Large intestine (tissue), 3 donors: ENCODE results near the gene DOCK11. TPM values are rescaled to one million over a fixed set of nuclear protein-coding genes. Genes with fewer than 3 reads are reported as not detected.
"Not testable (repeated sequence)": the region's sequence is repeated elsewhere in the genome, so short reads cannot be mapped to it uniquely, and the experiment has no call there.

Experiments
- DNase-seq, 2 donors: peaks; one replicate each; pipeline versions ENCODE4 v3.0.0 to v3.0.0-alpha.2; 2013
- H3K27ac ChIP-seq: one replicate; pipeline ENCODE4 v1.5.1; 2013; ENCODE audit warnings: low read length
- H3K27me3 ChIP-seq: 2 replicates; pipeline ENCODE4 v1.6.1; 2013; ENCODE audit warnings: low read length; ENCODE audit not compliant: control insufficient read depth, insufficient read depth
- H3K36me3 ChIP-seq: 2 replicates; pipeline ENCODE4 v1.6.1; 2013; ENCODE audit warnings: low read length; ENCODE audit not compliant: control insufficient read depth, insufficient read depth
- H3K4me1 ChIP-seq: one replicate; pipeline ENCODE4 v1.6.1; 2013; ENCODE audit warnings: low read length; ENCODE audit not compliant: control insufficient read depth, insufficient read depth
- H3K4me3 ChIP-seq: one replicate; pipeline ENCODE4 v1.5.1; 2013; ENCODE audit warnings: low read length
- H3K9me3 ChIP-seq: one replicate; pipeline ENCODE4 v1.6.1; 2013; ENCODE audit warnings: mild to moderate bottlenecking, low read depth, low read length, moderate library complexity; ENCODE audit not compliant: control insufficient read depth
- WGBS: methylation state at CpG from one replicate; pipeline ENCODE4 v1.1.5; 2013; ENCODE audit warnings: low lambda C conversion rate; ENCODE audit not compliant: insufficient coverage; 5-methylcytosine and 5-hydroxymethylcytosine counted together
- polyA plus RNA-seq: library from polyadenylated mRNA; unstranded; fragments of 120-200 nt; gene quantifications from one replicate; pipeline ENCODE4 v1.2.1, GENCODE V29; 2013

The DOCK11 gene
- polyA plus RNA-seq, 1 donor: 9.7 TPM

DNA sequence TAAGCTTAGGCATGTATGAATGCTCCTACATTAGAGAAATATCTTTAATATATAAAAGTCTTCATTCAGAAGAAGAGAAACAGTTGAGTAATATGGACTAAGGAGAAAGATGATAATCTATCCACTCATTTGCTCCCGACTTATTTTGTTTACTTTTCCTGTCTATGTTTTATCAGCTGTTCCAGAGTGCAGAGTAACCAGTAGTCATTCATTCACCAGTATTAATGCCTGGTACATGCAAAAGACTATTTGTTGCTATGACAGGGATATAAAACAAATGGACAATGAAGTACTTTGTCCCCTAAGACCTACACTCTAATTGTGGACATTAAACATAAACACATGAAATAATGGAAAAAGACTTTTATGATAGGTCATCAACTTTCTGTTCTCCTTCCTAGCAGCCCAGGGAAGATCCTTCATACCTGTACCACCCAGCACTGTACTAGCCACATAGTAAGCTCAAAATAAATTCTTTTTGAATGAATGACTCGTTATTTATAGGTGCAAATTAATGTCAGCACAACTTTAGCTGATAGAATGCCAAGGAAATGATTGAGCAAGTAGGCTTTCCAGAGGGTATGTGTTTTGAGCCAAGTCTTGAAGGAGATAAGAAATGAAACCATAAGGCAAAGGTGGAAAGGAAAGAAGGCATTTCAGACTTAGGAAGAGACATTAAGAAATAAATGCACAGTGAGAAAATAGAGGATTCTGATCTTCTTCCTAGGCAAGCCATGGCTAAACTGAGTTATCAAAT is 186.8 kb downstream of the DOCK11 start:
- peaks cover 10% of the 10 kb centered on the region for H3K4me1 ChIP-seq
- DNase-seq: peak; percentile 37 to 81
- H3K27me3 ChIP-seq: no peaks in the 10 kb centered on the region
- H3K27ac ChIP-seq: peak overlapping the region; percentile 75
- H3K9me3 ChIP-seq: no peaks in the 10 kb centered on the region
- WGBS: no CpG with 5 or more reads among the region's 2 CpGs
- H3K36me3 ChIP-seq: no peaks in the 10 kb centered on the region
- no peak overlapping the region for H3K4me3 ChIP-seq

DNA sequence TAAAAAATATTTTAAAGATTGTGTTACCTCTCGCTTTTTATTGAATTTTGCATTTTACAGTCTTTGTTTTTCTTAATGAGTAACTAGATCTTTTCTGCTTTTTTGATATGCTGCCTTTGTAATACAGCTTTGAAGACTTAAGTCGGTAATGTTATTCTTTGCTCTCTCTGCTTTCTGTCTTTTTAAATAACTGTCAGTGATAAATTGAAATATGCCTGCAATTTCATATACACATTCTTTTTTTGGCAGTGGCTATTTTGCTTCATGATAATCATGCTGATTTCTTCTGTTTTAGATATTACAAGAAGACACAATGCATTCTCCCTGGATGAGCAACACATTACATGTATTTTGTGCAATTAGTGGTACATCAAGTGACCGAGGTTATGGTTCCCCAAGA is 189.8 kb downstream of the DOCK11 start:
- H3K4me1 ChIP-seq: peaks cover 10% of the 10 kb centered on the region
- H3K27me3 ChIP-seq: no peaks in the 10 kb centered on the region
- WGBS: 75% methylated on average over 1 of the region's 3 CpGs
- no peaks in the 10 kb centered on the region for H3K9me3 ChIP-seq
- H3K27ac ChIP-seq: no peak overlapping the region
- DNase-seq: no peak
- H3K36me3 ChIP-seq: no peaks in the 10 kb centered on the region
- H3K4me3 ChIP-seq: no peak overlapping the region

DNA sequence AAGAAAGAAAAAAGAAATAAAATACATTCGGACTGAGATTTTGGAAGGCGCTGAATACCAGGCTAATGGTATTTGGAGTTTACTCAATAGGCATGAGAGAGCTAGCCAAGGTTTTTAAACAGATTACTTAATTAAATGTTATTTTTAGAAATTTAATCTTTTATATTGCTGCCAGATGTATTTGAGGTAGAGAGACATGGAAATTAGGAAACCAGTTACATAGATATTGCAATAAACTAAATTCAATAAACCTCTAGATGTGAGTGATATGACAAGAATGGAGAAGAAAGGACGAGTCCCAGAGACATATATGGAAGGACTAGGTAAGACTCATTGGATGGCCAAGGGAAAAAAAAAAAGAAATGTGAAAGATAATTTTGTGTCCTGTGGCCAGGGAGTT is 193.3 kb downstream of the DOCK11 start:
- no peaks in the 10 kb centered on the region for H3K36me3 ChIP-seq

DNA sequence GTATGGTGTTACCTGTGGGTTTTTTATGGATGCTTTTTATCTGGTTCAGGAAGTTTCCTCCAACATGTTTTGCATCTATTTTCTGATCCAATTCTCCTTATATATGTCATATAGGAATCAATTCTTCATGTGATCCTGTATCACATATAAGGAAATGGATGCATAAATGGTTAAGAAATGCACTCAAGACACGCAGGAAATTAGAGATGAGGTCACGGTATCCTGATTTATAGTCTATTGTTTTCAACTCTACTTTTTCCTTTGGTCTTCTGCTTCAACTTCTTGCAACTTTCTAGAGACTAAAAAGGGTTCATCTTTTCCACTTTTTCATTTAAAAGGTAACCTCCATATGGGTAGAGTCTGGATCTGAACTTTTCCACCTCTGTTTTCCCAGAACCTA is 198.2 kb downstream of the DOCK11 start:
- no peak overlapping the region for H3K4me3 ChIP-seq
- WGBS: no CpG with 5 or more reads among the region's 2 CpGs
- no peaks in the 10 kb centered on the region for H3K4me1 ChIP-seq
- H3K27ac ChIP-seq: no peak overlapping the region
- H3K36me3 ChIP-seq: no peaks in the 10 kb centered on the region
- H3K9me3 ChIP-seq: no peaks in the 10 kb centered on the region
- no peaks in the 10 kb centered on the region for H3K27me3 ChIP-seq
- DNase-seq: no peak

More for the DNA sequence above, 193.3 kb downstream of the DOCK11 start:
- DNase-seq: no peak
- WGBS: 100% methylated on average over 2 of the region's 3 CpGs
- Histone ChIP-seq H3K4me3 (no peak overlapping the region), H3K4me1 (no peaks in the 10 kb centered on the region), H3K27ac (no peak overlapping the region), H3K9me3 (no peaks in the 10 kb centered on the region), H3K27me3 (no peaks in the 10 kb centered on the region)

DNA sequence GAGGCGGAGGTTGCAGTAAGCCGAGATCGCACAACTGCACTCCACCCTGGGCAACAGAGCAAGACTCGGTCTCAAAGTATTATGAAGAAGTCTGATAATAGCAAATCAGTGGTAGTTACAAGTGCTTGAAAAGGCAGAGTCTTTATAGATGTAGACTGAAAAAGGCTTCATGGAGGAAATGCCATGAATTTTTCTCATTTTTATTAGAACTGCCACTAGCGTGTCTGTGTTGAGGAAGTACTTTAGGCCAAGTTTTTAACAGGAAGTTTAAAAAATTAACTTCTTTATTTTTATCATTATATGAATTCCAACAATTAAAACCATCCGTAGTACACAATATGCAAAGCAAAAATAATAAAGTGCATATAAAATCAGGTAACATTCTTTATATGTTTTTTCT is 199.0 kb downstream of the DOCK11 start:
- H3K36me3 ChIP-seq: no peaks in the 10 kb centered on the region
- no CpG with 5 or more reads among the region's 6 CpGs for WGBS
- H3K4me3 ChIP-seq: no peak overlapping the region
- no peak overlapping the region for H3K27ac ChIP-seq
- no peaks in the 10 kb centered on the region for H3K27me3 ChIP-seq
- no peak for DNase-seq
- no peaks in the 10 kb centered on the region for H3K9me3 ChIP-seq
- no peaks in the 10 kb centered on the region for H3K4me1 ChIP-seq

DNA sequence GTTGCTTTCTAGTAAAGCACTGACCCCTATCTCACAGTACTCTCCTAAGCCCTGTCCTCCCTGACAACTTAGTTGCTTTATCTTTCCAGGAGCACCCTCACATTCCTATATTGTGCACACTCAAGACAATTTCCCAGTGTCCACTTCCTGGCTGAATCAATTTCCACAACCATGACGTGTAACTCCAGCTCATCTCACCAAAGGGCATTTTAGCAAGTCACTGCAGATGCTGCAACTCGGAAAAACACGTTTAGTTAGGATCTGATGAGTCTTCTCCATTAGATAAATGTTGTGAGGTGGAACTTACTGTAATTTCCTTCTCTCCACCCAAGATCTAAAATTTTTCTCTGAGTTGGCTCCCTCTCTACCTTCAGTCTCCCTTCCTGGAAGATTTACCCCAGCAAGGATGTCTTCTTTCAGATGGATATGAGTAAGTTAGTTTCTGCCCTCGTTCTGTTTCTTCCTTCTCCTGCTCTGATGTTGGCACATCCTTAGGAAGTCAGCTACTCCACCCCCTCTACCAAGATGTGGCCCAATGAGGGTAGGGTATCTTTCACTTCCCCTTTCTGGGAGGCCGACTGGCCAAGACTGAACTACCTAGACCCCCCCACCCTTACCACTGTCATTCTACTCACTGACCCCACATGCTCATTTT is 203.0 kb downstream of the DOCK11 start:
- H3K27ac ChIP-seq: no peak overlapping the region
- H3K36me3 ChIP-seq: no peaks in the 10 kb centered on the region
- no CpG with 5 or more reads among the region's 5 CpGs for WGBS
- H3K27me3 ChIP-seq: no peaks in the 10 kb centered on the region
- no peak overlapping the region for H3K4me3 ChIP-seq
- DNase-seq: no peak
- no peaks in the 10 kb centered on the region for H3K9me3 ChIP-seq
- no peaks in the 10 kb centered on the region for H3K4me1 ChIP-seq

DNA sequence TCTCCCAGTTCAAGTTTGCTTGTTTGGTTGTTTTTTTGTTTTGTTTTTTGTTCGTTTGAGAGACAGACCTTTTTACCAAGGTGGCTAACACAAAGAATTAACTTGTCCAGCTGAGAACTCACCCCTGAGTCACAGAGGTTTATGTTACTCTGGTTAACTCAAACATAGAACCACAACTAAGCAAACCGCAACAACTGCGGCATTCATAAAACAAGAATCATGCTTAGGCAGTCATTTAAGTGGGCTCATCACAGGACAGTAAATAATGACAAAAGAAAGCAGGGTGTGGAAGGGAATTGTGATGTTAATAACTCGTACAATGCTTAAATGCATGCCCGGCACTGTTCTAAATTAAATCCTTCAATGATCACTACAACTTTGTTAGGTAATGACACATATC is 207.1 kb downstream of the DOCK11 start:
- no CpG with 5 or more reads among the region's 5 CpGs for WGBS

DNA sequence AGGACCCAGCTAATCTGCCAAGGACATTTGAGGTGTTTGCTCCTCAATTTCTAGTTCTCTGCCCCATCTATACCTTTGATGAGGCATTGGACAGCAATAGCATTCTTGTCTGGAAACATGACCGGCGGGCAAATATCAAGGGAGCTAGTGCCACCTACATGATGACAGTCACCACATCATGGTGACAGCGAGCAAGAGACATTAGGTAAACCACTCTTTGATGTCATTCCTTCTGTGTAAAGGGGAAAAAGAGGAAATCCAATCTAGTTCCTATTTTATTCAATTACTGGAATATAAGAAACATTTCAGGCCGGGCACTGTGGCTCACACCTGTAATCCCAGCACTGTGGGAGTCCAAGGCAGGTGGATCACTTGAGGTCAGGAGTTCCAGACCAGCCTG is 211.1 kb downstream of the DOCK11 start:
- Histone ChIP-seq H3K27ac (no peak overlapping the region), H3K27me3 (no peaks in the 10 kb centered on the region), H3K36me3 (no peaks in the 10 kb centered on the region), H3K4me3 (no peak overlapping the region), H3K9me3 (no peaks in the 10 kb centered on the region), H3K4me1 (no peaks in the 10 kb centered on the region)
- no CpG with 5 or more reads among the region's 4 CpGs for WGBS
- no peak for DNase-seq

More for the DNA sequence above, 207.1 kb downstream of the DOCK11 start:
- Histone ChIP-seq H3K4me1 (no peaks in the 10 kb centered on the region), H3K4me3 (no peak overlapping the region), H3K36me3 (no peaks in the 10 kb centered on the region), H3K27me3 (no peaks in the 10 kb centered on the region), H3K27ac (no peak overlapping the region), H3K9me3 (no peaks in the 10 kb centered on the region)
- no peak for DNase-seq

DNA sequence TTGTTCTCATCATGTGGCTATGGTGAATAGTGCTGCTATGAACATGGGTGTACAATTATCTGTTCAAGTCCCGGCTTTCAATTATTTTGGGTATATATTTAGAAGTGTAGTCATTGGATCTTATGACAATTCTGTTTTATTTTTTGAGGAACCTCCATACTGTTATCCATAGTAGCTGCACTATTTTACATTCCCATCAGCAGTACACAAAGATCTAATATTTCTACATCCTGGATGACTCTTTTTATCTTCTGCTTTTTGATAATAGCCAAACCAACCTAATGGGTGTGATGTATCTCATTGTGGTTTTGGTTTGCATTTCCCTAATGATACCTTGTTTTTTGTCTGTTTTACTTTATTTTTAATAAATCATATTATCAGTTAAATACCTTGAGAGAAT is 218.9 kb downstream of the DOCK11 start:
- WGBS: no CpG with 5 or more reads among the region's 1 CpG
- no peak overlapping the region for H3K27ac ChIP-seq
- no peak for DNase-seq

DNA sequence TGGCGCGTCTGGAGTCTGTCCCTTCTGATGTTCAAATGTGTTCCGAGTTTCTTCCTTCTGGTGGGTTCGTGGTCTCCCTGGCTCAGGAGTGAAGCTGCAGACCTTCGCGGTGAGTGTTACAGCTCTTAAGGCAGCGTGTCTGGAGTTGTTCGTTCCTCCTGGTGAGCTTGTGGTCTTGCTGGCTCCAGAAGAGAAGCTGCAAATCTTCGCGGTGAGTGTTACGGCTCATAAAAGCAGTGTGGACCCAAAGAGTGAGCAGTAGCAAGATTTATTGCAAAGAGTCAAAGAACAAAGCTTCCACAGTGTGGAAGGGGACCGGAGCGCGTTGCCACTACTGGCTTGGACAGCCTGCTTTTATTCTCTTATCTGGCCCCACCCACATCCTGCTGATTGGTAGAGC is 220.3 kb downstream of the DOCK11 start:
- not testable (repeated sequence) for DNase-seq, H3K36me3 ChIP-seq
- no CpG with 5 or more reads among the region's 14 CpGs for WGBS

More for the DNA sequence above, 218.9 kb downstream of the DOCK11 start:
- Histone ChIP-seq H3K27me3 (no peaks in the 10 kb centered on the region), H3K4me1 (no peaks in the 10 kb centered on the region), H3K9me3 (no peaks in the 10 kb centered on the region), H3K36me3 (no peaks in the 10 kb centered on the region), H3K4me3 (no peak overlapping the region)

DNA sequence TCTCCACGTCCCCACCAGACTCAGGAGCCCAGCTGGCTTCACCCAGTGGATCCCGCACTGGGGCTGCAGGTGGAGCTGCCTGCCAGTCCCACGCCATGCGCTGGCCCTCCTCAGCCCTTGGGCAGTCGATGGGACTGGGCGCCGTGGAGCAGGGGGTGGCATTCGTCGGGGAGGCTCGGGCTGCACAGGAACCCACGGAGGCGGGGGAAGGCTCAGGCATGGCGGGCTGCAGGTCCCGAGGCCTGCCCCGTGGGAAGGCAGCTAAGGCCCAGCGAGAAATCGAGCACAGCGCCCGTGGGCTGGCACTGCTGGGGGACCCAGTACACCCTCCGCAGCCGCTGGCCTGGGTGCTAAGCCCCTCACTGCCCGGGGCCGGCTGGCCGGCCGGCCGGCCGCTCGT is 221.2 kb downstream of the DOCK11 start:
- H3K27me3 ChIP-seq, H3K4me3 ChIP-seq, H3K36me3 ChIP-seq, H3K4me1 ChIP-seq, H3K27ac ChIP-seq, H3K9me3 ChIP-seq, DNase-seq: not testable (repeated sequence)
- WGBS: no CpG with 5 or more reads among the region's 28 CpGs

More for the DNA sequence above, 220.3 kb downstream of the DOCK11 start:
- H3K4me3 ChIP-seq, H3K27ac ChIP-seq, H3K9me3 ChIP-seq, H3K4me1 ChIP-seq, H3K27me3 ChIP-seq: not testable (repeated sequence)
